Left kidney (tissue), 2 donors: ENCODE measurements around the gene STK17A. TPM values are rescaled to one million over a fixed set of nuclear protein-coding genes. Genes with fewer than 3 reads are reported as not detected.
A peak's percentile ranks its signal among the peaks of the same experiment; 100 is the strongest.
"Not testable (repeated sequence)": the region's sequence is repeated elsewhere in the genome, so short reads cannot be mapped to it uniquely, and the experiment has no call there.

Source experiments
- DNase-seq: peaks from one replicate; pipeline ENCODE4 v3.0.0-alpha.2; 2013
- polyA plus RNA-seq: library from polyadenylated mRNA; unstranded; fragments of 120-200 nt; gene quantifications from one replicate; pipeline ENCODE4 v1.2.1, GENCODE V29; 2013; ENCODE audit not compliant: insufficient read length

STK17A gene
- polyA plus RNA-seq, 1 donor = 29.0 TPM

GRCh38 chr7:43562383-43562782 lies 20.5 kb upstream of the STK17A start:
- DNase-seq = no peak

- DNase-seq = no peak
Observed at GRCh38 chr7:43565786-43566185, 17.1 kb upstream of the STK17A start.

GRCh38 chr7:43568529-43568928 lies 14.4 kb upstream of the STK17A start:
- no peak for DNase-seq

GRCh38 chr7:43569424-43569823 lies 13.5 kb upstream of the STK17A start:
- no peak for DNase-seq

GRCh38 chr7:43570688-43571365 lies 12.1 kb upstream of the STK17A start:
- DNase-seq = no peak

GRCh38 chr7:43572516-43573049 lies 10.3 kb upstream of the STK17A start:
- DNase-seq = no peak

GRCh38 chr7:43573832-43574231 lies 9.1 kb upstream of the STK17A start:
- not testable (repeated sequence) for DNase-seq

GRCh38 chr7:43575506-43575905 lies 7.4 kb upstream of the STK17A start:
- no peak for DNase-seq

GRCh38 chr7:43576241-43576640 lies 6.7 kb upstream of the STK17A start:
- DNase-seq = no peak

- DNase-seq = no peak
Observed at GRCh38 chr7:43577485-43577951, 5.4 kb upstream of the STK17A start.

- peak; percentile 50 for DNase-seq
Observed at GRCh38 chr7:43583424-43584194, 701 bp downstream of the STK17A start.

- no peak for DNase-seq
Observed at GRCh38 chr7:43584195-43584586, 1.3 kb downstream of the STK17A start.

GRCh38 chr7:43584733-43585132 lies 1.8 kb downstream of the STK17A start:
- not testable (repeated sequence) for DNase-seq

- DNase-seq = no peak
Observed at GRCh38 chr7:43585562-43585961, 2.7 kb downstream of the STK17A start.

- no peak for DNase-seq
Observed at GRCh38 chr7:43586251-43586900, 3.5 kb downstream of the STK17A start.

- DNase-seq = no peak
Observed at GRCh38 chr7:43588477-43589132, 5.7 kb downstream of the STK17A start.

- DNase-seq = no peak
Observed at GRCh38 chr7:43589133-43589478, 6.2 kb downstream of the STK17A start.

- no peak for DNase-seq
Observed at GRCh38 chr7:43589728-43590127, 6.8 kb downstream of the STK17A start.

- no peak for DNase-seq
Observed at GRCh38 chr7:43590862-43591557, 8.1 kb downstream of the STK17A start.

GRCh38 chr7:43591558-43592180 lies 8.8 kb downstream of the STK17A start:
- no peak for DNase-seq

- DNase-seq = no peak
Observed at GRCh38 chr7:43592326-43592725, 9.4 kb downstream of the STK17A start.
